ENCODE measurements around the gene MT1E. TPM values are rescaled to one million over a fixed set of nuclear protein-coding genes. Genes with fewer than 3 reads are reported as not detected.
A peak's percentile ranks its signal among the peaks of the same experiment; 100 is the strongest.

Gene MT1E
- total RNA-seq, 2 donors from 2014 or later = 106 to 214 TPM

- TF ChIP-seq, protein P1, sequence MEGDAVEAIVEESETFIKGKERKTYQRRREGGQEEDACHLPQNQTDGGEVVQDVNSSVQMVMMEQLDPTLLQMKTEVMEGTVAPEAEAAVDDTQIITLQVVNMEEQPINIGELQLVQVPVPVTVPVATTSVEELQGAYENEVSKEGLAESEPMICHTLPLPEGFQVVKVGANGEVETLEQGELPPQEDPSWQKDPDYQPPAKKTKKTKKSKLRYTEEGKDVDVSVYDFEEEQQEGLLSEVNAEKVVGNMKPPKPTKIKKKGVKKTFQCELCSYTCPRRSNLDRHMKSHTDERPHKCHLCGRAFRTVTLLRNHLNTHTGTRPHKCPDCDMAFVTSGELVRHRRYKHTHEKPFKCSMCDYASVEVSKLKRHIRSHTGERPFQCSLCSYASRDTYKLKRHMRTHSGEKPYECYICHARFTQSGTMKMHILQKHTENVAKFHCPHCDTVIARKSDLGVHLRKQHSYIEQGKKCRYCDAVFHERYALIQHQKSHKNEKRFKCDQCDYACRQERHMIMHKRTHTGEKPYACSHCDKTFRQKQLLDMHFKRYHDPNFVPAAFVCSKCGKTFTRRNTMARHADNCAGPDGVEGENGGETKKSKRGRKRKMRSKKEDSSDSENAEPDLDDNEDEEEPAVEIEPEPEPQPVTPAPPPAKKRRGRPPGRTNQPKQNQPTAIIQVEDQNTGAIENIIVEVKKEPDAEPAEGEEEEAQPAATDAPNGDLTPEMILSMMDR (IDR thresholded peaks at IDR 0.05) = no peak
- Histone ChIP-seq H3K9me3 (no peaks in the 10 kb centered on the region), H3K4me3 (peak within 1 kb of the TSS; percentile 75), H3K27ac (peak within 1 kb of the TSS; percentile 68 to 83), H3K4me1 (ENCODE audit: control insufficient read depth in 1 of 2, low read depth in 2 of 2) (peaks cover 5 to 41% of the 10 kb centered on the region in 2 donors), H3K36me3 (no peaks in the 10 kb centered on the region), H3K27me3 (replicated peaks; ENCODE audit: insufficient read depth) (no peaks in the 10 kb centered on the region)
- DNase-seq (ENCODE audit: low spot score) (peak; percentile 52), ATAC-seq (ENCODE audit: insufficient number of reproducible peaks, low FRiP score, low read depth) (peak; percentile 59)
Observed at GRCh38 chr16:56637814-56638750, 12.5 kb downstream of the MT1E start, which contains the start of gene MT1A. Gene MT1A (plus strand): TSS chr16:56638666. CDS start chr16:56638739, 73 bp downstream.

GRCh38 chr16:56639045-56639444 lies 13.5 kb downstream of the MT1E start:
- Histone ChIP-seq H3K36me3 (no peaks in the 10 kb centered on the region), H3K9me3 (no peaks in the 10 kb centered on the region), H3K4me1 (ENCODE audit: control insufficient read depth in 1 of 2, low read depth in 2 of 2) (peaks cover 8 to 43% of the 10 kb centered on the region in 2 donors), H3K27ac (peak overlapping the region in 1 of 2 donors; percentile 83), H3K4me3 (no peak overlapping the region), H3K27me3 (replicated peaks; ENCODE audit: insufficient read depth) (no peaks in the 10 kb centered on the region)
- DNase-seq (ENCODE audit: low spot score) (no peak), ATAC-seq (ENCODE audit: insufficient number of reproducible peaks, low FRiP score, low read depth) (no peak)
- TF ChIP-seq, protein P1 (IDR thresholded peaks at IDR 0.05) = no peak

DNA sequence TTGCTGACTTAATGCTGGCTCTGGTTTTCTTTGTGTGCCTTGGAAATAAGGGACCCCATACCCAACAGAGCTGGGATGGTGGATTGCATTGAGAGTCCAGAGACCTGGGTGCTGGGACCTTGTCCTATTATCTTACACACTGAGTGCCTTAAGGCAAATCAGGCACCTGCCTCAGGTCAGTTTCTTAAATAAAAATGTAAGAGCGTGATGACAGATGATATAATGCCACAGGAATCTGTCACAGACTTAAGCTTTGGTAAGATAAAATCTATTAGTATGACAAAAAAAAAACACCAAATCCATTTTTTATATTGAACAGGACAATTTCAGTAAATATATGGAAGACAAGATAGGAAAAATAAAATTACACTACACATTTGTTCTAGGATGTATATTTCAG lies 14.5 kb downstream of the MT1E start:
- Histone ChIP-seq H3K27me3 (replicated peaks; ENCODE audit: insufficient read depth) (no peaks in the 10 kb centered on the region), H3K4me1 (ENCODE audit: control insufficient read depth in 1 of 2, low read depth in 2 of 2) (peaks cover 7 to 34% of the 10 kb centered on the region in 2 donors), H3K9me3 (no peaks in the 10 kb centered on the region)

DNA sequence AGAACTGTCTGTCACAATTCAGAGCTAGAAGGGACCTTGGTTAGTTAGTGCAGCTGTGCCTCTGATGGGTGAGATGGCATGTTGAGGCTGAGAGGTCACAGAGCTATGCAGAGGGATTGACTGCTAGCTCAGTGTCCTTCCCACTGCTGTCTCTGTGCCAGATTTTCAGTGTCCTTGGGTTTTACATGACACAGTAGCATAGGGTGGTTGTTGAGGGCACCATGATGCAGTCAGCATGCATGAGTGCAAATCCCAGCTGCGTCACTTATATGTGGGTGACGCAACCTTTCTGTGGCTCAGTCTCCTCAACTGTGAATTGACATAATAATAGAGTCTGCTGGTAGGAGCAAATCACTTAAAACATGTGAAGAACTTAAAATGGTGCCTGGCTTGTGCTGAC lies 15.6 kb downstream of the MT1E start:
- DNase-seq (ENCODE audit: low spot score) (no peak), ATAC-seq (ENCODE audit: insufficient number of reproducible peaks, low FRiP score, low read depth) (no peak)
- Histone ChIP-seq H3K4me1 (ENCODE audit: control insufficient read depth in 1 of 2, low read depth in 2 of 2) (peaks cover 4 to 26% of the 10 kb centered on the region in 2 donors), H3K27ac (no peak overlapping the region), H3K4me3 (no peak overlapping the region), H3K36me3 (no peaks in the 10 kb centered on the region), H3K27me3 (replicated peaks; ENCODE audit: insufficient read depth) (no peaks in the 10 kb centered on the region), H3K9me3 (no peaks in the 10 kb centered on the region)
- TF ChIP-seq, protein P1 (IDR thresholded peaks at IDR 0.05) = no peak

More for the DNA sequence above, 14.5 kb downstream of the MT1E start:
- no peak for ATAC-seq (ENCODE audit: insufficient number of reproducible peaks, low FRiP score, low read depth)
- TF ChIP-seq, protein P1 (IDR thresholded peaks at IDR 0.05) = no peak
- DNase-seq (ENCODE audit: low spot score) = no peak
- Histone ChIP-seq H3K4me3 (no peak overlapping the region), H3K36me3 (no peaks in the 10 kb centered on the region), H3K27ac (no peak overlapping the region)

GRCh38 chr16:56643080-56643778 lies 17.6 kb downstream of the MT1E start:
- Histone ChIP-seq H3K4me1 (ENCODE audit: control insufficient read depth in 1 of 2, low read depth in 2 of 2) (peaks cover 4 to 25% of the 10 kb centered on the region in 2 donors), H3K27ac (peak overlapping the region; percentile 55 to 58), H3K4me3 (peak overlapping the region; percentile 67), H3K27me3 (replicated peaks; ENCODE audit: insufficient read depth) (no peaks in the 10 kb centered on the region), H3K9me3 (no peaks in the 10 kb centered on the region), H3K36me3 (no peaks in the 10 kb centered on the region)
- ATAC-seq (ENCODE audit: insufficient number of reproducible peaks, low FRiP score, low read depth) (peak; percentile 17), DNase-seq (ENCODE audit: low spot score) (peak; percentile 60)
- TF ChIP-seq, protein P1 (IDR thresholded peaks at IDR 0.05) = peak; percentile 37
